Upper lobe of left lung (tissue), 4 donors: ENCODE data around the gene KHK.
"Not testable (repeated sequence)": the region's sequence is repeated elsewhere in the genome, so short reads cannot be mapped to it uniquely, and the experiment has no call there.

ENCODE experiments used
- CTCF ChIP-seq, 6 experiments: fragments of 450-650 bp in 4 of 6; fragments of 200-600 bp in 2 of 6; sonication (generic) in 2 of 6; IDR thresholded peaks; one replicate each; pipeline ENCODE4 v1.5.1; 2016 to 2019; ENCODE audit warnings: antibody characterized with exemption in 6 of 6
- POLR2A ChIP-seq, 4 donors: fragments of 450-650 bp; IDR thresholded peaks; one replicate each; pipeline ENCODE4 v1.5.1; 2016 to 2017; ENCODE audit warnings: antibody characterized with exemption in 4 of 4, mild to moderate bottlenecking in 2 of 4
- POLR2AphosphoS5 ChIP-seq, 2 donors: sonication (generic); formaldehyde crosslinking; IDR thresholded peaks; one replicate each; pipeline ENCODE4 v1.5.1; 2017; ENCODE audit warnings: antibody characterized with exemption in 2 of 2

- TF ChIP-seq CTCF, POLR2AphosphoS5, POLR2A (IDR thresholded peaks at IDR 0.05): not testable (repeated sequence)
Measured at GRCh38 chr2:27119330-27119670, 32.7 kb downstream of the KHK start.
